ENCODE data around the gene APC2. TPM values are rescaled to one million over a fixed set of nuclear protein-coding genes. Genes with fewer than 3 reads are reported as not detected.

APC2 gene
- total RNA-seq, 4 donors from 2014 or later = 0.11 to 1.1 (median 0.23) TPM; not detected in 1

- 1% methylated on average over 44 to 53 of the region's 71 CpGs for WGBS, 2 donors
- TF ChIP-seq CTCF (IDR thresholded peaks at IDR 0.05) (no peak), POLR2A (IDR thresholded peaks at IDR 0.05) (no peak)
- peak; percentile 93 to 99 for DNase-seq (ENCODE audit: low spot score in 2 of 2)
- intact Hi-C loops (cut with DNase I; ENCODE audit: low total_unique reads) = no loop called here
- H3K4me3 ChIP-seq (ENCODE audit: low read depth, poor library complexity, severe bottlenecking) = peak within 1 kb of the TSS; percentile 81
Observed at GRCh38 chr19:1478934-1479707, 29.2 kb downstream of the APC2 start, which contains the start of gene C19orf25. Gene C19orf25 (minus strand): TSS chr19:1479215. CDS start chr19:1478903, 312 bp downstream.

- no peak for DNase-seq (ENCODE audit: low spot score in 2 of 2)
- intact Hi-C loops (cut with DNase I; ENCODE audit: low total_unique reads) = no loop called here
- no peak overlapping the region for H3K4me3 ChIP-seq (ENCODE audit: low read depth, poor library complexity, severe bottlenecking)
- 83 to 84% methylated on average over 26 of the region's 26 CpGs for WGBS, 2 donors
- TF ChIP-seq POLR2A (IDR thresholded peaks at IDR 0.05) (no peak), CTCF (IDR thresholded peaks at IDR 0.05) (no peak)
Observed at GRCh38 chr19:1481224-1481892, 31.4 kb downstream of the APC2 start.

- no peak for TF ChIP-seq CTCF (IDR thresholded peaks at IDR 0.05)
- no peak overlapping the region for H3K4me3 ChIP-seq (ENCODE audit: low read depth, poor library complexity, severe bottlenecking)
- intact Hi-C loops (cut with DNase I; ENCODE audit: low total_unique reads) = no loop called here
- WGBS, 2 donors = 85 to 93% methylated on average over 16 to 17 of the region's 36 CpGs
- no peak for DNase-seq (ENCODE audit: low spot score in 2 of 2)
Observed at GRCh38 chr19:1481893-1482360, 32.0 kb downstream of the APC2 start.

- intact Hi-C loops (cut with DNase I; ENCODE audit: low total_unique reads) = no loop called here
- TF ChIP-seq POLR2A (IDR thresholded peaks at IDR 0.05) = no peak
- TF ChIP-seq CTCF (IDR thresholded peaks at IDR 0.05) = no peak
- WGBS, 2 donors = 79 to 81% methylated on average over 26 to 35 of the region's 37 CpGs
- no peak overlapping the region for H3K4me3 ChIP-seq (ENCODE audit: low read depth, poor library complexity, severe bottlenecking)
- no peak for DNase-seq (ENCODE audit: low spot score in 2 of 2)
Observed at GRCh38 chr19:1482361-1483130, 32.6 kb downstream of the APC2 start.

- WGBS, 2 donors = 87 to 91% methylated on average over 42 to 66 of the region's 77 CpGs
- TF ChIP-seq POLR2A (IDR thresholded peaks at IDR 0.05) = no peak
- TF ChIP-seq CTCF (IDR thresholded peaks at IDR 0.05) = no peak
- intact Hi-C loops (cut with DNase I; ENCODE audit: low total_unique reads) = no loop called here
- no peak for DNase-seq (ENCODE audit: low spot score in 2 of 2)
- no peak overlapping the region for H3K4me3 ChIP-seq (ENCODE audit: low read depth, poor library complexity, severe bottlenecking)
Observed at GRCh38 chr19:1483131-1483978, 33.4 kb downstream of the APC2 start.

All from lower leg skin (tissue), 4 donors.